GM19043 (cell line): ENCODE measurements around the gene ZNF274.
"Not testable (repeated sequence)": the region's sequence is repeated elsewhere in the genome, so short reads cannot be mapped to it uniquely, and the experiment has no call there.

Experiments used
- ATAC-seq: cut with Tn5 transposase; IDR thresholded peaks from one replicate; pipeline ENCODE4 v1.9.1; 2021; ENCODE audit warnings: low read depth; ENCODE audit not compliant: unreplicated experiment

ZNF274 gene

GRCh38 chr19:58209577-58209976 lies 26.7 kb downstream of the ZNF274 start:
- no peak for ATAC-seq

- ATAC-seq = no peak
Measured at GRCh38 chr19:58212336-58213074, 29.6 kb downstream of the ZNF274 start.

GRCh38 chr19:58213075-58213369 lies 30.2 kb downstream of the ZNF274 start:
- ATAC-seq = no peak

GRCh38 chr19:58217069-58217481 lies 34.2 kb downstream of the ZNF274 start:
- no peak for ATAC-seq

- no peak for ATAC-seq
Measured at GRCh38 chr19:58217607-58218391, 34.9 kb downstream of the ZNF274 start.

- ATAC-seq = no peak
Measured at GRCh38 chr19:58218899-58219298, 36.0 kb downstream of the ZNF274 start.

GRCh38 chr19:58227964-58228584 lies 45.2 kb downstream of the ZNF274 start:
- ATAC-seq = no peak

- ATAC-seq = peak; percentile 93
Measured at GRCh38 chr19:58228585-58229254, 45.9 kb downstream of the ZNF274 start, which contains the start of gene ZNF544. Gene ZNF544, plus strand, starts transcription at chr19:58228914. Its CDS starts 15,110 bp downstream, at chr19:58244024.

GRCh38 chr19:58229255-58229639 lies 46.4 kb downstream of the ZNF274 start:
- no peak for ATAC-seq

GRCh38 chr19:58237324-58237723 lies 54.5 kb downstream of the ZNF274 start:
- no peak for ATAC-seq

- no peak for ATAC-seq
Measured at GRCh38 chr19:58243351-58243750, 60.5 kb downstream of the ZNF274 start.

- ATAC-seq = no peak
Measured at GRCh38 chr19:58248886-58249285, 66.0 kb downstream of the ZNF274 start.

GRCh38 chr19:58252102-58252685 lies 69.3 kb downstream of the ZNF274 start:
- no peak for ATAC-seq

GRCh38 chr19:58258259-58258658 lies 75.4 kb downstream of the ZNF274 start:
- ATAC-seq = not testable (repeated sequence)

GRCh38 chr19:58261600-58261967 lies 78.7 kb downstream of the ZNF274 start:
- no peak for ATAC-seq

GRCh38 chr19:58261968-58262921 lies 79.4 kb downstream of the ZNF274 start:
- no peak for ATAC-seq

GRCh38 chr19:58262922-58263296 lies 80.0 kb downstream of the ZNF274 start:
- ATAC-seq = no peak
